HG03457 (cell line): ENCODE measurements around the gene ATF5.

ENCODE experiments used
- ATAC-seq: cut with Tn5 transposase; IDR thresholded peaks from one replicate; pipeline ENCODE4 v1.9.1; 2021; ENCODE audit warnings: moderate number of reproducible peaks; ENCODE audit not compliant: unreplicated experiment

ATF5 gene

GRCh38 chr19:49929121-49929610, at the start of gene ATF5, which contains the start of gene NUP62:
ATF5 (plus strand) TSS chr19:49929205; CDS start chr19:49930851, 1,646 bp downstream.
NUP62 (minus strand) TSS chr19:49929504; CDS start chr19:49909807, 19,697 bp downstream.
- ATAC-seq = peak; percentile 42

GRCh38 chr19:49879243-49879963, 49.6 kb upstream of the ATF5 start:
- ATAC-seq = no peak

GRCh38 chr19:49880162-49880869, 48.7 kb upstream of the ATF5 start:
- no peak for ATAC-seq

GRCh38 chr19:49881186-49881585, 47.8 kb upstream of the ATF5 start:
- ATAC-seq = no peak

GRCh38 chr19:49881672-49882394, 47.2 kb upstream of the ATF5 start:
- ATAC-seq = no peak

GRCh38 chr19:49882643-49883042, 46.4 kb upstream of the ATF5 start:
- ATAC-seq = no peak

- ATAC-seq = no peak
Observed at GRCh38 chr19:49883094-49883493, 45.9 kb upstream of the ATF5 start.

GRCh38 chr19:49884109-49884508, 44.9 kb upstream of the ATF5 start:
- ATAC-seq = no peak

- ATAC-seq = no peak
Observed at GRCh38 chr19:49884760-49885159, 44.2 kb upstream of the ATF5 start.

GRCh38 chr19:49887037-49887664, 41.9 kb upstream of the ATF5 start:
- no peak for ATAC-seq

GRCh38 chr19:49887665-49888509, 41.1 kb upstream of the ATF5 start:
- no peak for ATAC-seq

GRCh38 chr19:49888510-49888824, 40.5 kb upstream of the ATF5 start:
- no peak for ATAC-seq

GRCh38 chr19:49889038-49889686, 39.8 kb upstream of the ATF5 start:
- ATAC-seq = no peak

GRCh38 chr19:49889687-49890348, 39.2 kb upstream of the ATF5 start:
- ATAC-seq = no peak

- ATAC-seq = no peak
Observed at GRCh38 chr19:49890349-49891311, 38.4 kb upstream of the ATF5 start.

GRCh38 chr19:49891393-49891792, 37.6 kb upstream of the ATF5 start:
- no peak for ATAC-seq

- no peak for ATAC-seq
Observed at GRCh38 chr19:49892716-49893115, 36.3 kb upstream of the ATF5 start.

GRCh38 chr19:49894011-49894664, 34.9 kb upstream of the ATF5 start:
- no peak for ATAC-seq
